Caco-2 (cell line): ENCODE data around the gene PHC2. TPM values are rescaled to one million over a fixed set of nuclear protein-coding genes. Genes with fewer than 3 reads are reported as not detected.

Experiments
- BruUV-seq: library from RNA; stranded (reverse); fragments of 400-500 nt; replicated peaks from 2 replicates; lab custom pipeline; 2021; lab: Mats Ljungman, UMichigan
- CTCF ChIA-PET: fragments of 300-600 bp; sonication (Branson Sonifier 250); formaldehyde crosslinking; loops from one replicate; lab custom pipeline; 2022; ENCODE audit warnings: antibody characterized with exemption; lab: Charles Lee
- POLR2A ChIA-PET: fragments of 300-600 bp; sonication (Branson Sonifier 250); formaldehyde crosslinking; loops from one replicate; lab custom pipeline; 2022; ENCODE audit warnings: antibody characterized with exemption; lab: Charles Lee
- DNase-seq, 2 experiments: peaks; one replicate each; pipeline versions ENCODE4 v3.0.0 to v3.0.0-alpha.2; 2020 to 2022
- H3K27me3 ChIP-seq: replicated peaks from 2 replicates; pipeline ENCODE4 v1.6.0; 2011; ENCODE audit warnings: low read length; ENCODE audit not compliant: control insufficient read depth, insufficient read depth
- H3K36me3 ChIP-seq: 2 replicates; pipeline ENCODE4 v1.5.1; 2011; ENCODE audit warnings: low read length; ENCODE audit not compliant: control insufficient read depth, insufficient read depth
- H3K4me1 ChIP-seq: fragments of 250-450 bp; sonication (Bioruptor Pico); 2 replicates; pipeline ENCODE4 v1.5.1; 2020; ENCODE audit warnings: mild to moderate bottlenecking
- H3K4me3 ChIP-seq: 2 replicates; pipeline ENCODE4 v1.5.1; 2011; ENCODE audit warnings: low read depth, mild to moderate bottlenecking, control low read depth, low read length
- H3K9me3 ChIP-seq: fragments of 250-450 bp; sonication (Bioruptor Pico); 2 replicates; pipeline ENCODE4 v1.5.1; 2020; ENCODE audit warnings: mild to moderate bottlenecking, moderate library complexity
- H3K27ac Mint-ChIP-seq: one replicate; pipeline ENCODE4 v1.8.0; 2022; ENCODE audit warnings: mixed read lengths; ENCODE audit not compliant: unreplicated experiment
- H3K27me3 Mint-ChIP-seq: one replicate; pipeline ENCODE4 v1.8.0; 2022; ENCODE audit warnings: mixed read lengths; ENCODE audit not compliant: insufficient read depth, unreplicated experiment
- H3K36me3 Mint-ChIP-seq: one replicate; pipeline ENCODE4 v1.8.0; 2022; ENCODE audit warnings: mild to moderate bottlenecking, mixed read lengths; ENCODE audit not compliant: insufficient read depth, unreplicated experiment
- H3K4me1 Mint-ChIP-seq: one replicate; pipeline ENCODE4 v1.8.0; 2022; ENCODE audit warnings: low read depth, mixed read lengths; ENCODE audit not compliant: unreplicated experiment
- H3K4me3 Mint-ChIP-seq: one replicate; pipeline ENCODE4 v1.8.0; 2022; ENCODE audit warnings: mild to moderate bottlenecking, moderate library complexity, mixed read lengths; ENCODE audit not compliant: unreplicated experiment
- H3K9me3 Mint-ChIP-seq: one replicate; pipeline ENCODE4 v1.8.0; 2022; ENCODE audit warnings: mixed read lengths; ENCODE audit not compliant: unreplicated experiment
- intact Hi-C: fragments of 100-400 bp; cut with micrococcal nuclease; formaldehyde crosslinking; loops from one replicate; pipeline ENCODE4 v1.10.0; 2022; ENCODE audit not compliant: unreplicated experiment
- total RNA-seq: library from RNA; stranded (reverse); gene quantifications from 2 replicates; pipeline ENCODE4 v1.2.3, GENCODE V29; 2022
- TF ChIP-seq, protein P1 (sequence below), 2 experiments: fragments of 200-600 bp in 1 of 2; IDR thresholded peaks; 1 replicate in 1 of 2; 2 replicates in 1 of 2; pipeline versions ENCODE4 v1.5.1 to v1.8.0; 2011 to 2022; ENCODE audit warnings: antibody characterized with exemption in 1 of 2, control low read depth in 1 of 2, inconsistent platforms in 1 of 2, low read depth in 1 of 2, low read length in 1 of 2, mild to moderate bottlenecking in 1 of 2, moderate library complexity in 1 of 2; ENCODE audit not compliant: insufficient read depth in 1 of 2, severe bottlenecking in 1 of 2, unreplicated experiment in 1 of 2

The PHC2 gene
- total RNA-seq, 1 experiment from 2014 or later: 35.2 TPM

DNA sequence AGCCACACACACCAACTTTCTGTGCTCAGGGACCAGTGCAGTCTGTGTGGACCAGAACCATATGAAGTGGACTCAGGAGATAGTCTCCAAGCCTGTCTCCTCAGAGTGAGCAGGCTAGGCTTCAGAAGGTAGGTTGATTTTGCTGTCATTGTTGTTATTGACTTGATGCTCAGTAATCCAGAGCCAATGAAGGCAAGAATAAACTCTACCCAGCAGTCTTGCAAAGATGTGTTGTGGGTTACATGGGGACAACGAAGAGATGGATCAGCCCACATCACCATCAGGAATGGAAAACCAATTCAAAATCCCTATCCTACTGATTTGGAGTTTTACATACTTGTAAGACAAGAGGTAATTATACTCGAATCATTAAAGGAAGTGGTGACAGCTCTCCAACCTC, 37.4 kb downstream of the PHC2 start:
- H3K36me3 Mint-ChIP-seq: no peaks in the 10 kb centered on the region
- DNase-seq: no peak
- intact Hi-C loops: no loop called here
- no peaks in the 10 kb centered on the region for H3K9me3 Mint-ChIP-seq
- H3K4me1 Mint-ChIP-seq: no peaks in the 10 kb centered on the region
- TF ChIP-seq, protein P1, sequence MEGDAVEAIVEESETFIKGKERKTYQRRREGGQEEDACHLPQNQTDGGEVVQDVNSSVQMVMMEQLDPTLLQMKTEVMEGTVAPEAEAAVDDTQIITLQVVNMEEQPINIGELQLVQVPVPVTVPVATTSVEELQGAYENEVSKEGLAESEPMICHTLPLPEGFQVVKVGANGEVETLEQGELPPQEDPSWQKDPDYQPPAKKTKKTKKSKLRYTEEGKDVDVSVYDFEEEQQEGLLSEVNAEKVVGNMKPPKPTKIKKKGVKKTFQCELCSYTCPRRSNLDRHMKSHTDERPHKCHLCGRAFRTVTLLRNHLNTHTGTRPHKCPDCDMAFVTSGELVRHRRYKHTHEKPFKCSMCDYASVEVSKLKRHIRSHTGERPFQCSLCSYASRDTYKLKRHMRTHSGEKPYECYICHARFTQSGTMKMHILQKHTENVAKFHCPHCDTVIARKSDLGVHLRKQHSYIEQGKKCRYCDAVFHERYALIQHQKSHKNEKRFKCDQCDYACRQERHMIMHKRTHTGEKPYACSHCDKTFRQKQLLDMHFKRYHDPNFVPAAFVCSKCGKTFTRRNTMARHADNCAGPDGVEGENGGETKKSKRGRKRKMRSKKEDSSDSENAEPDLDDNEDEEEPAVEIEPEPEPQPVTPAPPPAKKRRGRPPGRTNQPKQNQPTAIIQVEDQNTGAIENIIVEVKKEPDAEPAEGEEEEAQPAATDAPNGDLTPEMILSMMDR (IDR thresholded peaks at IDR 0.05; ENCODE audit: insufficient read depth in 1 of 2, low read depth in 1 of 2, low read length in 1 of 2, severe bottlenecking in 1 of 2, unreplicated experiment in 1 of 2): no peak
- peaks cover 3% of the 10 kb centered on the region for H3K27me3 Mint-ChIP-seq
- ChIA-PET CTCF (no interaction called here), POLR2A (no interaction called here)
- H3K27me3 ChIP-seq: no peaks in the 10 kb centered on the region
- no peak overlapping the region for H3K27ac Mint-ChIP-seq
- BruUV-seq: no TSS peak
- no peaks in the 10 kb centered on the region for H3K4me1 ChIP-seq
- no peak overlapping the region for H3K4me3 Mint-ChIP-seq
- no peaks in the 10 kb centered on the region for H3K9me3 ChIP-seq
- no peak overlapping the region for H3K4me3 ChIP-seq
- no peaks in the 10 kb centered on the region for H3K36me3 ChIP-seq

DNA sequence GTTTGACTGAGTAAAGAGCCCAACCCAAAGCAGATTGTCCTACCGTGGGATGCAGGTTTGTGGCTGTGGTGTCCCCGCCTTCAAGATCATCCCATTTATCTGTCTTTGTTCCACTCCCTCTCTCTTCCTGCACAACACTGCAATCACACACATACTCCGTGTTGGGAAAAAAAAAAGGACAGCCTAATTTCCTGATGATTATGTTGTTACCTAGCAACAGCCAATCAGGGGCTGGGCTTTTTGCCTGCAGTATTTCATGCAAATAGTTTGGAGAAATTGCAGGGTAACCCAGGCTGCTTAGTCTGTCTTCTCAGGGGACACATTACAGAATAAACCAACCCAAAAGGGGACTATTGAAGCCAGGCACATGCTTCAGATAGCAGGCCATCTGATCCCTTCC, 38.3 kb downstream of the PHC2 start:
- intact Hi-C loops: no loop called here
- no peaks in the 10 kb centered on the region for H3K36me3 ChIP-seq
- Mint-ChIP-seq H3K4me1 (no peaks in the 10 kb centered on the region), H3K27ac (no peak overlapping the region), H3K9me3 (no peaks in the 10 kb centered on the region), H3K36me3 (no peaks in the 10 kb centered on the region), H3K4me3 (no peak overlapping the region), H3K27me3 (peaks cover 3% of the 10 kb centered on the region)
- POLR2A ChIA-PET: no interaction called here
- H3K4me3 ChIP-seq: no peak overlapping the region
- no peaks in the 10 kb centered on the region for H3K9me3 ChIP-seq
- TF ChIP-seq, protein P1 (IDR thresholded peaks at IDR 0.05; ENCODE audit: insufficient read depth in 1 of 2, low read depth in 1 of 2, low read length in 1 of 2, severe bottlenecking in 1 of 2, unreplicated experiment in 1 of 2): no peak
- CTCF ChIA-PET: no interaction called here
- H3K27me3 ChIP-seq: no peaks in the 10 kb centered on the region
- no peaks in the 10 kb centered on the region for H3K4me1 ChIP-seq
- BruUV-seq: no TSS peak
- no peak for DNase-seq

DNA sequence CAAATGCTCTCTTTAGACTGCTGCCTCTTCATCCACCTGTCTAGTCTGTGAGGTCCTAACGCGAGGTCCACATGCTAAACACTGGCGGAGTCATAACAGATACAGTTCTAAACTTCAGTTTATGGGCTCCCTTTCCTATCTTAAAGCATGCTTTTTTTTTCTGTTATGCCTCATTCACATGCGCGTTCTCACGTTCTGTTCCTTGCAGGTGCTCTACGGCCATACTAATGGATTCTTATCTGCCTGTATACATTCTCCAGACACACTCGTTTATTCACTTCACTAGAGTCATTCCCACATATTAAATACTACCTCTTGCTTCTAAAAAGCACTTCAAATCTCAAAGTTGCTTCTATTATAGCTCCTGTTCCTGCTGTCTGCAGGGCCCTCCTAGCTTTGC, 38.7 kb downstream of the PHC2 start:
- H3K36me3 Mint-ChIP-seq: no peaks in the 10 kb centered on the region
- no peak overlapping the region for H3K27ac Mint-ChIP-seq
- H3K27me3 Mint-ChIP-seq: peaks cover 3% of the 10 kb centered on the region
- H3K27me3 ChIP-seq: no peaks in the 10 kb centered on the region
- no peaks in the 10 kb centered on the region for H3K4me1 Mint-ChIP-seq
- no peaks in the 10 kb centered on the region for H3K9me3 Mint-ChIP-seq
- no peaks in the 10 kb centered on the region for H3K4me1 ChIP-seq
- BruUV-seq: no TSS peak
- ChIA-PET CTCF (no interaction called here), POLR2A (interaction anchor here (0.6 kb wide), 1 partner anchor 30 kb away, joined by 5 read pairs; no protein-coding TSS in a partner anchor)
- no peaks in the 10 kb centered on the region for H3K9me3 ChIP-seq
- no peak overlapping the region for H3K4me3 ChIP-seq
- intact Hi-C loops: no loop called here
- no peak overlapping the region for H3K4me3 Mint-ChIP-seq
- H3K36me3 ChIP-seq: no peaks in the 10 kb centered on the region
- no peak for DNase-seq
- TF ChIP-seq, protein P1 (IDR thresholded peaks at IDR 0.05; ENCODE audit: insufficient read depth in 1 of 2, low read depth in 1 of 2, low read length in 1 of 2, severe bottlenecking in 1 of 2, unreplicated experiment in 1 of 2): no peak
